H1 (cell line): Measurements from ENCODE around the gene HORMAD2. TPM values are rescaled to one million over a fixed set of nuclear protein-coding genes. Genes with fewer than 3 reads are reported as not detected.

Source experiments
- CTCF ChIA-PET: fragments of 300-600 bp; sonication (Branson Sonifier 250); formaldehyde crosslinking; loops from one replicate; lab custom pipeline; 2021; ENCODE audit not compliant: partially characterized antibody; lab: Charles Lee
- POLR2A ChIA-PET: fragments of 300-600 bp; sonication (Branson Sonifier 250); formaldehyde crosslinking; loops from one replicate; lab custom pipeline; 2021; ENCODE audit warnings: inconsistent platforms; ENCODE audit not compliant: partially characterized antibody; lab: Charles Lee
- DNase-seq, 2 experiments: peaks; one replicate each; pipeline versions ENCODE4 v3.0.0 to v3.0.0-alpha.2; 2010 to 2022; ENCODE audit warnings: low spot score in 2 of 2, low read depth in 1 of 2, mixed read lengths in 1 of 2
- FAIRE-seq: peaks from 2 replicates; lab custom pipeline; 2011; peaks lifted over from hg19 to GRCh38; lab: Jason Lieb, UNC
- H2AFZ ChIP-seq: 2 replicates; pipeline ENCODE4 v1.8.1; 2012; ENCODE audit warnings: low read length, inconsistent platforms
- H2AK5ac ChIP-seq: 2 replicates; pipeline ENCODE4 v1.6.1; 2013; ENCODE audit warnings: low read depth, low read length
- H2BK120ac ChIP-seq: replicated peaks from 2 replicates; pipeline ENCODE3; 2013; ENCODE audit warnings: low read depth, low read length, inconsistent platforms
- H2BK12ac ChIP-seq: 2 replicates; pipeline ENCODE4 v1.6.1; 2013; ENCODE audit warnings: low read depth, low read length
- H2BK15ac ChIP-seq: 2 replicates; pipeline ENCODE4 v1.6.1; 2013; ENCODE audit warnings: low read length
- H2BK20ac ChIP-seq: 2 replicates; pipeline ENCODE4 v1.6.1; 2013; ENCODE audit warnings: low read length
- H2BK5ac ChIP-seq: 2 replicates; pipeline ENCODE4 v1.6.1; 2013; ENCODE audit warnings: low read depth, low read length
- H3K14ac ChIP-seq: 2 replicates; pipeline ENCODE4 v1.6.1; 2013; ENCODE audit warnings: inconsistent platforms; ENCODE audit not compliant: insufficient read length
- H3K18ac ChIP-seq: 2 replicates; pipeline ENCODE4 v1.6.1; 2013; ENCODE audit warnings: low read length; ENCODE audit errors: extremely low read depth
- H3K23ac ChIP-seq: 2 replicates; pipeline ENCODE4 v1.6.1; 2013; ENCODE audit warnings: inconsistent platforms; ENCODE audit not compliant: insufficient read length
- H3K23me2 ChIP-seq: 2 replicates; pipeline ENCODE4 v1.6.1; 2013; ENCODE audit warnings: low read depth, low read length
- H3K27ac ChIP-seq: 2 replicates; pipeline ENCODE4 v1.6.1; 2011; ENCODE audit warnings: low read depth, low read length, inconsistent platforms
- H3K27me3 ChIP-seq, 4 experiments: replicated peaks in 1 of 4; 1 replicate in 1 of 4; 2 replicates in 3 of 4; pipeline versions ENCODE4 v1.6.1 to v1.8.1; 2011 to 2013; ENCODE audit warnings: low read length in 3 of 4, mild to moderate bottlenecking in 3 of 4, inconsistent platforms in 2 of 4, mixed read lengths in 2 of 4, moderate library complexity in 1 of 4; ENCODE audit not compliant: control insufficient read depth in 3 of 4, insufficient read depth in 3 of 4; ENCODE audit errors: extremely low read depth in 1 of 4
- H3K36me3 ChIP-seq, 4 experiments: 2 replicates each; pipeline versions ENCODE4 v1.6.1 to v1.8.1; 2011 to 2013; ENCODE audit warnings: mild to moderate bottlenecking in 4 of 4, low read length in 3 of 4, moderate library complexity in 2 of 4, control low read depth in 1 of 4, inconsistent platforms in 1 of 4; ENCODE audit not compliant: insufficient read depth in 4 of 4, control insufficient read depth in 2 of 4
- H3K4ac ChIP-seq: replicated peaks from 2 replicates; pipeline ENCODE3; 2013; ENCODE audit warnings: low read length, low read depth, mixed read lengths, inconsistent platforms; ENCODE audit not compliant: insufficient read length
- H3K4me1 ChIP-seq, 4 experiments: replicated peaks in 1 of 4; 1 replicate in 1 of 4; 2 replicates in 3 of 4; pipeline versions ENCODE4 v1.6.1 to v1.8.1; 2011 to 2013; ENCODE audit warnings: low read length in 3 of 4, inconsistent platforms in 2 of 4, mixed read lengths in 1 of 4; ENCODE audit not compliant: insufficient read depth in 4 of 4, control insufficient read depth in 3 of 4
- H3K4me2 ChIP-seq, 2 experiments: 2 replicates each; pipeline versions ENCODE4 v1.6.1 to v1.8.1; 2011 to 2013; ENCODE audit warnings: low read depth in 2 of 2, low read length in 2 of 2, control low read depth in 1 of 2, inconsistent platforms in 1 of 2, mild to moderate bottlenecking in 1 of 2; ENCODE audit not compliant: insufficient read depth in 1 of 2
- H3K4me3 ChIP-seq, 4 experiments: fragments of 200-600, 300-600 bp in 1 of 4; sonication (generic), shearing (Covaris generic), sonication (Bioruptor Twin) in 1 of 4; 2 replicates each; pipeline versions ENCODE4 v1.5.1 to v1.8.1; 2011 to 2016; ENCODE audit warnings: low read length in 4 of 4, low read depth in 3 of 4, control low read depth in 2 of 4, inconsistent platforms in 2 of 4, mild to moderate bottlenecking in 2 of 4, mixed read lengths in 1 of 4, moderate library complexity in 1 of 4; ENCODE audit not compliant: insufficient read depth in 2 of 4; ENCODE audit errors: extremely low read depth in 1 of 4
- H3K56ac ChIP-seq: replicated peaks from 2 replicates; pipeline ENCODE3; 2013; ENCODE audit warnings: low read depth, mild to moderate bottlenecking, mixed read lengths, low read length, inconsistent platforms; ENCODE audit not compliant: insufficient read length
- H3K79me1 ChIP-seq: 2 replicates; pipeline ENCODE4 v1.6.1; 2013; ENCODE audit warnings: low read depth, low read length, control low read depth
- H3K79me2 ChIP-seq, 2 experiments: 2 replicates each; pipeline versions ENCODE4 v1.6.1 to v1.8.1; 2012 to 2013; ENCODE audit warnings: low read length in 2 of 2, mild to moderate bottlenecking in 2 of 2, inconsistent platforms in 1 of 2; ENCODE audit not compliant: insufficient read depth in 2 of 2, control insufficient read depth in 1 of 2
- H3K9ac ChIP-seq, 4 experiments: replicated peaks in 1 of 4; 1 replicate in 1 of 4; 2 replicates in 3 of 4; pipeline versions ENCODE4 v1.6.1 to v1.8.1; 2011 to 2013; ENCODE audit warnings: low read depth in 3 of 4, low read length in 3 of 4, control low read depth in 2 of 4, mild to moderate bottlenecking in 2 of 4, moderate library complexity in 2 of 4, inconsistent platforms in 1 of 4; ENCODE audit errors: extremely low read depth in 1 of 4
- H3K9me3 ChIP-seq, 2 experiments: 2 replicates each; pipeline versions ENCODE4 v1.6.1 to v1.8.1; 2012 to 2013; ENCODE audit warnings: mild to moderate bottlenecking in 2 of 2, moderate library complexity in 2 of 2, control low read depth in 1 of 2, inconsistent platforms in 1 of 2, low read depth in 1 of 2, low read length in 1 of 2, mixed read lengths in 1 of 2; ENCODE audit not compliant: insufficient read depth in 2 of 2
- H4K20me1 ChIP-seq, 2 experiments: replicated peaks in 1 of 2; 2 replicates each; pipeline versions ENCODE3 to v1.8.1; 2011 to 2013; ENCODE audit warnings: inconsistent platforms in 2 of 2, low read length in 2 of 2, mild to moderate bottlenecking in 1 of 2; ENCODE audit not compliant: insufficient read depth in 2 of 2, control insufficient read depth in 1 of 2
- H4K5ac ChIP-seq: 2 replicates; pipeline ENCODE4 v1.6.1; 2013; ENCODE audit warnings: low read length, low read depth, mixed read lengths, inconsistent platforms; ENCODE audit not compliant: insufficient read length
- H4K8ac ChIP-seq: 2 replicates; pipeline ENCODE4 v1.8.0; 2013; ENCODE audit warnings: mild to moderate bottlenecking, moderate library complexity, low read length, inconsistent platforms; ENCODE audit not compliant: insufficient read depth; ENCODE audit errors: extremely low read depth
- H4K91ac ChIP-seq: replicated peaks from 2 replicates; pipeline ENCODE3; 2013; ENCODE audit warnings: low read length, mixed read lengths, inconsistent platforms; ENCODE audit not compliant: insufficient read length
- CBX5 ChIP-seq: fragments of 300-800, 300-1000 bp; sonication (generic); IDR thresholded peaks from 2 replicates; pipeline ENCODE4 v1.7.1; 2016; ENCODE audit warnings: antibody characterized with exemption, low read length, low read depth
- EZH2 ChIP-seq: fragments of 200-600 bp; sonication (generic); IDR thresholded peaks from 2 replicates; pipeline ENCODE4 v1.7.1; 2012; ENCODE audit warnings: low read depth, mild to moderate bottlenecking, moderate library complexity, low read length, inconsistent platforms; ENCODE audit not compliant: severe bottlenecking
- GABPA ChIP-seq: IDR thresholded peaks from 2 replicates; pipeline ENCODE4 v1.6.1; 2011; ENCODE audit warnings: mild to moderate bottlenecking, low read length, moderate library complexity, borderline replicate concordance; ENCODE audit not compliant: insufficient read depth
- HDAC6 ChIP-seq: IDR thresholded peaks from one replicate; pipeline ENCODE4 v1.7.1; 2012; ENCODE audit warnings: low read depth, mild to moderate bottlenecking, inconsistent platforms, low read length, moderate library complexity
- POLR2A ChIP-seq, 2 experiments: IDR thresholded peaks; 1 replicate in 1 of 2; 2 replicates in 1 of 2; pipeline ENCODE4 v1.6.1; 2011; ENCODE audit warnings: low read depth in 2 of 2, low read length in 2 of 2, mild to moderate bottlenecking in 2 of 2; ENCODE audit errors: control extremely low read depth in 1 of 2
- SAP30 ChIP-seq: fragments of 300-600 bp; sonication (generic); IDR thresholded peaks from 2 replicates; pipeline ENCODE4 v1.7.1; 2012; ENCODE audit warnings: low read length, moderate library complexity, mild to moderate bottlenecking, inconsistent platforms; ENCODE audit not compliant: insufficient read depth, insufficient replicate concordance
- SRF ChIP-seq: IDR thresholded peaks from 2 replicates; pipeline ENCODE4 v1.6.1; 2011; ENCODE audit warnings: mild to moderate bottlenecking, low read depth, low read length, moderate library complexity
- YY1 ChIP-seq: IDR thresholded peaks from 2 replicates; pipeline ENCODE4 v1.6.1; 2011; ENCODE audit warnings: low read depth, mild to moderate bottlenecking, low read length
- WGBS, 2 experiments: shearing (Covaris generic) in 1 of 2; methylation state at CpG; one replicate each; pipeline versions ENCODE4 v1.1.6 to v1.1.7; 2013 to 2015; ENCODE audit warnings: low lambda C conversion rate in 2 of 2, mixed read lengths in 2 of 2, inconsistent platforms in 1 of 2, low coverage in 1 of 2, missing lambda C conversion rate in 1 of 2; ENCODE audit not compliant: insufficient replicate concordance in 2 of 2, insufficient coverage in 1 of 2, insufficient read length in 1 of 2; ENCODE audit errors: extremely low coverage in 1 of 2, missing lambda C conversion rate in 1 of 2; 5-methylcytosine and 5-hydroxymethylcytosine counted together
- polyA plus RNA-seq, 7 experiments: library from polyadenylated mRNA; depleted of rRNA in 3 of 7; stranded (reverse) in 5 of 7; unstranded in 2 of 7; fragments of >200 nt in 5 of 7; fragments of 200-250 nt in 2 of 7; gene quantifications; 1 replicate in 5 of 7; 2 replicates in 1 of 7; 4 replicates in 1 of 7; pipeline versions ENCODE4 v1.2.1 to v1.2.3, GENCODE V29; 2011 to 2013; ENCODE audit warnings: missing spikeins in 2 of 7, mixed read lengths in 2 of 7
- total RNA-seq: library from RNA; stranded (reverse); fragmentation: NEBNext Ultra II Directional; extraction: Animal tissue kit (Norgen Biotek cat#: 25700); gene quantifications from 2 replicates; pipeline ENCODE4 v1.2.1, GENCODE V29; 2021
- TF ChIP-seq, protein P1 (sequence below): IDR thresholded peaks from 2 replicates; pipeline ENCODE4 v1.6.1; 2012; ENCODE audit warnings: low read length, inconsistent platforms

Gene HORMAD2
- total and polyA plus RNA-seq, 2 of the 8 experiments (the other 6 are each of a cell fraction or from before 2014, with no cell fraction given), result 0.03 TPM; not detected in 1

DNA sequence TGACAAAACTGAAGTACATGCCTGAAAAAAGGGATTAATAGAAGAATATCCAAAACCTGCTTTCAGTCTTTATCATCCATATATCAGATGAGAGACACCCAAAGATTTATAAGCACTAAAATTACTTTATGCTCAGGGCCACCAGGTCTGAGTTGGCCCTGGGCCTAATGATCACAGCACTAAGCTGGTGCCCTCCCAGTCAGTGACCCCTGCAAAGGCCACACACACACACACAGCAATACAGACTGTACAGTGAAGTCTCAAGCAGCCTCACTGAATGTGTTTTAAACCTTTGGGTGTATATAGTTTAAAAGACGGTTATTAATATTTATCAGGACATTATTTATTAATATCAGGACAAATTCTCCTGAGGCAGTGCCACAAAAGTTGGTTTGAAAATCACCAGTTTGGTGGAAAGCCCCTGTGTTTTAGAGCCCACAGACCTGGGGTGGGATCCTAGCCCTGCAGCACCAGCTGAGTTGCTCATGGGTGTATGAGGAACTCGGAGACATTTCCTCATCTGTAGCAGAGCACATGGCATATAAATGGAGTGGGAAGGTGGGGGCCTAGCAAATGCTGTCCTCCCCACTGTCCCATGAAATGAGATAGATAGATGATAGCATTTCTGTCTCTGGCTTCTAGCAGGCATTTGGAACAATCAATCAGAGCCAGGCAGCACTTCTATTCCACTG lies 48.4 kb upstream of the HORMAD2 start:
- TF ChIP-seq POLR2A (IDR thresholded peaks at IDR 0.05; ENCODE audit: control extremely low read depth in 1 of 2, low read depth in 2 of 2, low read length in 2 of 2), result no peak
- TF ChIP-seq CBX5, result no peak
- no peak for TF ChIP-seq SAP30
- no peak for TF ChIP-seq YY1
- TF ChIP-seq, protein P1, sequence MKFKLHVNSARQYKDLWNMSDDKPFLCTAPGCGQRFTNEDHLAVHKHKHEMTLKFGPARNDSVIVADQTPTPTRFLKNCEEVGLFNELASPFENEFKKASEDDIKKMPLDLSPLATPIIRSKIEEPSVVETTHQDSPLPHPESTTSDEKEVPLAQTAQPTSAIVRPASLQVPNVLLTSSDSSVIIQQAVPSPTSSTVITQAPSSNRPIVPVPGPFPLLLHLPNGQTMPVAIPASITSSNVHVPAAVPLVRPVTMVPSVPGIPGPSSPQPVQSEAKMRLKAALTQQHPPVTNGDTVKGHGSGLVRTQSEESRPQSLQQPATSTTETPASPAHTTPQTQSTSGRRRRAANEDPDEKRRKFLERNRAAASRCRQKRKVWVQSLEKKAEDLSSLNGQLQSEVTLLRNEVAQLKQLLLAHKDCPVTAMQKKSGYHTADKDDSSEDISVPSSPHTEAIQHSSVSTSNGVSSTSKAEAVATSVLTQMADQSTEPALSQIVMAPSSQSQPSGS, result no peak
- no peak for TF ChIP-seq EZH2
- no peak for TF ChIP-seq HDAC6
- no peak for TF ChIP-seq GABPA
- TF ChIP-seq SRF, result no peak
- Histone ChIP-seq H3K79me1 (no peaks in the 10 kb centered on the region), H3K18ac (no peak overlapping the region), H3K9me3 (no peaks in the 10 kb centered on the region), H3K9ac (no peak overlapping the region), H3K36me3 (peaks cover 0 to 8% (median under 1%) of the 10 kb centered on the region in 4 experiments; a peak in 5 of 8 replicates), H3K4ac (no peak overlapping the region), H2BK15ac (no peak overlapping the region), H2AFZ (no peak overlapping the region), H3K27ac (no peak overlapping the region), H3K56ac (no peak overlapping the region), H4K20me1 (peaks cover 0 to 2% of the 10 kb centered on the region in 2 experiments), H4K5ac (no peak overlapping the region), H4K91ac (no peak overlapping the region), H3K4me3 (no peak overlapping the region), H3K79me2 (no peaks in the 10 kb centered on the region), H2BK120ac (no peak overlapping the region), H2BK20ac (no peak overlapping the region), H3K23me2 (no peaks in the 10 kb centered on the region), H4K8ac (no peak overlapping the region), H3K4me1 (no peaks in the 10 kb centered on the region; a peak in 2 of 7 replicates), H2BK5ac (no peak overlapping the region), H3K4me2 (no peak overlapping the region), H3K23ac (no peak overlapping the region), H3K14ac (no peak overlapping the region), H3K27me3 (no peaks in the 10 kb centered on the region), H2AK5ac (no peak overlapping the region), H2BK12ac (no peak overlapping the region)
- ChIA-PET POLR2A (no interaction called here), CTCF (interaction anchor here (0.7 to 1.3 kb wide), 3 partner anchors 18 to 27 kb away, joined by 3 to 4 read pairs (median 3); no protein-coding TSS in a partner anchor)
- 90% methylated on average over 2 of the region's 2 CpGs; no CpG with 5 or more reads in 1 of the 2 experiments for WGBS, 2 experiments
- DNase-seq, result no peak
- FAIRE-seq, result no peak
